ENCODE measurements around the gene CCND3. TPM values are rescaled to one million over a fixed set of nuclear protein-coding genes. Genes with fewer than 3 reads are reported as not detected.

The CCND3 gene
- total RNA-seq, 1 experiment from 2014 or later: 159 TPM

DNA sequence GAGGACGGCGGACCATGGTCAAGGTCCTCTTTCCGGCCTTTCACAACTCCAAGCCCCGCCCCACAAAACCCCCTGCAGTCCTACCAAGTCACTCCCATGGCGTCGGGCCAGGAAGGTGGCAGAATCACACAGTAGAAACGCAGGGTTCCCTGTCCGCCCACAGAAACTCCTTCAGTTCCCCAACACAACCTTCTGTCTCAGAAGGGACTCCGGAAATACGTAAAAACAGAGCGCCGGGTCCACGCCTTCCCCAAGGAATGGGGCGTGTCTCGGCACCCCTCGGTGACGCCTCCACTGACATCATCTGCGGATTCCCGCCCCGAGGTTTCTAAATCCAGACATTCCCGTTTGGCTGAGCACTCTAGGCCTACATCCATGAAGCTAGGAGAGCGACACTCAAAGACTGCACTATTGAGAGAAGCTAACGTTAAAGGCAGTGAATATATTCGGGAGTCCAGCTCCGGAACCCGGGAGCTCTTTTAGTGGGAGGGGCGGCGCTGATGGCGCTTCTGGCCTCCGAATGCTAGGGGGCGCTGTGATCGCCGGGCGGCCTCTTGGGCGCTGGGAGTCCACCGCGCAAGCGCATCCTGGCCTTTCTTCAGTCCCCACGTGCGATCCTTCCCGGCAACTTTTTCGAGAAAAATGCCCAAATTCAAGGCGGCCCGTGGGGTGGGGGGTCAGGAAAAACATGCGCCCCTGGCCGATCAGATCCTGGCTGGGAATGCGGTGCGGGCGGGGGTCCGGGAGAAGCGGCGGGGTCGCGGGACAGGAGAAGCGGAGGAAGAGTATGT, 20.5 kb downstream of the CCND3 start, which contains the start of the genes BYSL and MED20:
Gene BYSL (plus strand): TSS at position 579 of the 791 bp plus-strand sequence. CDS start 64 bp downstream, at position 643.
Gene MED20 (minus strand): TSS at position 219 of the 791 bp plus-strand sequence. CDS start 121 bp downstream, at position 98.
- DNase-seq: peak; percentile 92 to 96
- peak within 1 kb of the TSS; percentile 95 for H3K27ac ChIP-seq
- H3K27me3 ChIP-seq: no peaks in the 10 kb centered on the region
- H3K4me3 ChIP-seq: peak within 1 kb of the TSS; percentile 84
- 0 out of 2 replicates have a peak, but pooled peaks cover 6% of the 10 kb centered on the region for H3K4me1 ChIP-seq
- peaks cover 23% of the 10 kb centered on the region; the same call in 1 of the 2 replicates for H3K36me3 ChIP-seq
- no peaks in the 10 kb centered on the region for H3K9me3 ChIP-seq (replicated peaks)

DNA sequence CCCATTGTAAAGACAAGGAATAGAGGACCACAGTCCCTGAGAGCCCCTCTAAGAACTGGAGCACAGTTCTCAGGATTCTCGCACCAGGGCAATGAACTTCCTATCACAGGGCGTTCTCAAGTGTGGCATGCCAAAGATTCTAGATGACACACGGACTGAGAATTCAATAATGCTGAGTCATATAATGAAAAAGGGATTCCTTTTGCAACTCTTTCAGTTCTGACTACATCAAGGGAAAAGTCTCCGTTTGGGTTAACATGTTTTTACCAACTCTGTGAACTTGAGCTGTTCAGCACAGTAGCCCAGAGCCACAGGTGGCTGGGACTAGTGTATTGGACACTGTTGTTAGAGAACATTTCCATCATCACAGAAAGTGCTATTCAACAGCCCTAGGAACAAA, 24.1 kb downstream of the CCND3 start:
- peaks cover 14% of the 10 kb centered on the region; the same call in 1 of the 2 replicates for H3K36me3 ChIP-seq
- no peaks in the 10 kb centered on the region for H3K27me3 ChIP-seq
- 0 out of 2 replicates have a peak, but pooled peaks cover 6% of the 10 kb centered on the region for H3K4me1 ChIP-seq
- no peak overlapping the region for H3K4me3 ChIP-seq
- no peak for DNase-seq
- peak overlapping the region; percentile 10; the same call in 1 of the 2 replicates for H3K27ac ChIP-seq
- H3K9me3 ChIP-seq (replicated peaks): no peaks in the 10 kb centered on the region

DNA sequence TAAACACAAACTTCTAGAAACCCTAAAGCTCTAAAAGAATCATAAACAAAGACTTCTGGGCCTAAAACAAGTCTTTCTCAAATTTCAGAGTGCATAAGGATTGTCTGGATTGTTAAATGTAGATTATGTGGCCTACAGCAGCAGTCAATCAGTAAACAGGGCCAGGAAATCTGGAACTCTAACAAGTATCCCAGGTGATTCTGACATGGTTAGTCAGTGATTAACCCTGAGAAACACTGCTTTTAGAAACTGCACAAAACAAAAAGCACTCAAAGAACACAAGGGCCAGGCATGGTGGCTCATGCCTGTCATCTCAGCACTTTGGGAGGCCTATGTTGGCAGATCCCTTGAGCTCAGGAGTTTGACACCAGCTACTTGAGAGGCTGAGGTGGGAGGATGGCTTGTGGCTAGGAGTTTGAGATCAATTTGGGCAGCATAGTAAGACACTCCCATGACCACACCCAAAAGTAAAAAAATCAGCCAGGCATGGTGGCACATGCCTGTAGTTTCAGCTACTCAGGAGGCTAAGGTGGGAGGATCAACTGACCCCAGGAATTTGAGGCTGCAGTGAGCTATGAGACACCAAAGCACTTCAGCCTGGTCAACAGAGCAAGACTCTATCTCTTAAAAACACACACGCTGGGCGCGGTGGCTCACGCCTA, 26.6 kb downstream of the CCND3 start:
- Histone ChIP-seq H3K27me3 (no peaks in the 10 kb centered on the region), H3K4me1 (0 out of 2 replicates have a peak, but pooled peaks cover 4% of the 10 kb centered on the region), H3K36me3 (peaks cover 17% of the 10 kb centered on the region; the same call in 1 of the 2 replicates), H3K27ac (no peak overlapping the region), H3K4me3 (no peak overlapping the region), H3K9me3 (replicated peaks) (no peaks in the 10 kb centered on the region)
- DNase-seq: no peak

DNA sequence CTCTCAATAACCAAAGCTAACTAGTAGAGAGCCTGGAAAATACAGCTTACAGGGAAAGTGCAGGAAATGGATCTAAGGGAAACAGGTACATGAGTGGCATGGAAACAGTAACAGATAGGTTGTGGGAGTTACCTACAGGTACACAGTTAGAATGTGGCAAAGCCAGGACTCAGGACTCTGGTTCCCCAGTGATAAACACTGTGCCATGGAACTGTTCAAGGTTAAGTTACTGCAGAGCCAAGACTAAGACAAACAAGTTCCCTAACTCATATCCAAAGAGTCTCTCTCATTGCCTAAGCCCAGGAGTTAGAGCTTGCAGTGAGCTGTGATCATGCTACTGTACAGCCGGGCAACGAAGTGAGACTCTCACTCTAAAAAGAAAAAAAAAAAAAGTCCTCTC, 27.3 kb downstream of the CCND3 start:
- H3K4me3 ChIP-seq: no peak overlapping the region
- peaks cover 17% of the 10 kb centered on the region; the same call in 1 of the 2 replicates for H3K36me3 ChIP-seq
- no peaks in the 10 kb centered on the region for H3K9me3 ChIP-seq (replicated peaks)
- no peak overlapping the region for H3K27ac ChIP-seq
- no peaks in the 10 kb centered on the region for H3K4me1 ChIP-seq
- no peaks in the 10 kb centered on the region for H3K27me3 ChIP-seq
- DNase-seq: no peak

DNA sequence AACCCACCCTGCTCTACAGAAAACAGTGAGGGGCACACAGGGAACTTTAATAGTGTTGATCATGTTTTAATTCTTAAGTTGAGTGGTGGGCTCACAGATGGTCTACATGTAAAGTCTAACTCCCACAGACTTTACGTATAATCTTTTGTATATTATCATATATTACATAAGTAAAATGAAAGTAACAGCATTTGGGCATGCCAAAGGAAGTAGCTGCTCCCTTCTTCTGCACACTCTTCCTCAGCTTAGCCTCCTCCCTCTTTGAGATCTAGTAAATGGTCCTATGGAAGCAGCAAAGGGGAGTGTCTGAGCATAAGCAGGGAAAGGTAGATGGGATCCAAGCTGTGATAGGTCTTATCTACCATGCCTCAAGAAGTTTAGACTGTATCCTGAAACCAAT, 31.9 kb downstream of the CCND3 start:
- no peaks in the 10 kb centered on the region for H3K9me3 ChIP-seq (replicated peaks)
- H3K4me3 ChIP-seq: no peak overlapping the region
- peaks cover 23% of the 10 kb centered on the region for H3K36me3 ChIP-seq
- H3K4me1 ChIP-seq: no peaks in the 10 kb centered on the region
- no peak for DNase-seq
- H3K27ac ChIP-seq: no peak overlapping the region
- no peaks in the 10 kb centered on the region for H3K27me3 ChIP-seq

DNA sequence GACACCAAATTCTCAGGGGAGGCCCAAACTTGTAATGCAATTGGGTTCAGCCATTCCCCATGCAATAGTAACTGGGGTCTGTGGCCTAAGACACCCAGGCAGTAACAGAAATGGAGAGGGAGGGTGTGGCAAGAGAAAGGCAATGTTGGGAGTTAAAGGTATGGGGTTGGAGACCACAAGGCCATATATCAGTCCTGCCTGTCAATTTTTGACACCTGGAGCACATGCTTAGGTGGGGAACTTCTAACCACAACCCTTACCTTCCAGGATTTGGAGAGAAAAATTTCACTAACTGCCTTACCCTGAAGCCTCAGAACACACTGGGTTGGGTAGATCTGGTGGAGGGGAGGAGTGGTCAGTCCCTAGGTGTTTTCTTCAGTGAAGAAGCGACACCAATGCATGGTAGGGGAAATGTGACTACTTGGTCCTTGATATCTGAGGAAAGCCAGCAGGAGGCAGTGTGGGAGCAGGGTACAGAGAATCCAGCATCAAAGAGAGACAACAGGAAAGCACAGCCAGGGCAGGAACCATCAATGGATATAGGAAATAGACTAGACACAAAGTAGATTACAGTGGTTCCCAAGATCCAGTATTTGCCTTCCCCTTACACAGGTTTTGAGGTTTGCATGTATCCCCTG, 39.6 kb downstream of the CCND3 start:
- no peaks in the 10 kb centered on the region for H3K9me3 ChIP-seq (replicated peaks)
- DNase-seq: peak; percentile 30 to 57
- H3K36me3 ChIP-seq: peaks cover 4% of the 10 kb centered on the region; the same call in 1 of the 2 replicates

DNA sequence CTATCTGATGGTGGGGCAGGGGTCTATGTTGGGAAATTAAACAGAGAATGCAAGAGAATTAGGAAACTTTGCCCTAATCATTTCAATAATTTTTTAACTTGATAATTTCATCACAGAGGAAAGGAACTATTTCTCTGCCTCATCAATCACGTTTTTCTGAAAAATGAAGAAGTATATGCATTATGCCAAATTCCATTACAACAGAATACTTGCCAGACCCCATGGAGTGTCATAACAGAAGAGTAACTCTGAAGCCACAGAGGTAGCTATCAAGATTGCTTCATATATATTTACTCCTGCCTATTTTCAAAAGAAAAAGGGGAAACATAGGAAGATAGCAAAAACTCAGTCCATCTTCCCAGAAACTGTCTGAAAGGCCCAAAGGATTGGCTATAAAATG, 40.7 kb downstream of the CCND3 start:
- no peaks in the 10 kb centered on the region for H3K27me3 ChIP-seq
- DNase-seq: no peak
- no peak overlapping the region for H3K4me3 ChIP-seq
- H3K9me3 ChIP-seq (replicated peaks): no peaks in the 10 kb centered on the region
- no peaks in the 10 kb centered on the region for H3K4me1 ChIP-seq
- H3K36me3 ChIP-seq: peaks cover 4% of the 10 kb centered on the region; the same call in 1 of the 2 replicates
- H3K27ac ChIP-seq: no peak overlapping the region

More for the DNA sequence above, 39.6 kb downstream of the CCND3 start:
- Histone ChIP-seq H3K27me3 (no peaks in the 10 kb centered on the region), H3K4me3 (no peak overlapping the region), H3K27ac (no peak overlapping the region), H3K4me1 (no peaks in the 10 kb centered on the region)

DNA sequence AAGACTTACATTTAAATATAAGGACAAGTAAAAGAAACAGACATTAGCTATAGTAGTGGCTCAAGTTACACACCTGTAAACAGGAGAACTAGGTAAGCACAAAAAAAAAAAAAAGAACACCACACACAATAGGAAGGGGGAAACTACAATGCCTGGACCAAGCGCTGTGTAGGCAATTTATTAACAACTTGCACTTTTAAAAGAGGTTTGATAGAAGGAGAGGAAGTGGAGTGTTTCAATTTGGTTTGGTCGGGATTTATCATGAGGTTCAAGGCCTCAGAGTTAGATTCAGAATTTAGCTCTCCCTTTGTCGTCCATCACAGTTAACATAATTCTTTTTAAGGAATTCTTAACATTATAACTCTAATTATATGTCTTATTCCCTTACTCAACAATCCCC, 45.3 kb downstream of the CCND3 start:
- H3K4me3 ChIP-seq: peak overlapping the region; percentile 78
- no peak for DNase-seq
- H3K36me3 ChIP-seq: no peaks in the 10 kb centered on the region
- H3K4me1 ChIP-seq: peaks cover 4% of the 10 kb centered on the region; the same call in 1 of the 2 replicates
- no peaks in the 10 kb centered on the region for H3K9me3 ChIP-seq (replicated peaks)
- H3K27ac ChIP-seq: peak overlapping the region; percentile 68; the same call in 1 of the 2 replicates
- no peaks in the 10 kb centered on the region for H3K27me3 ChIP-seq

DNA sequence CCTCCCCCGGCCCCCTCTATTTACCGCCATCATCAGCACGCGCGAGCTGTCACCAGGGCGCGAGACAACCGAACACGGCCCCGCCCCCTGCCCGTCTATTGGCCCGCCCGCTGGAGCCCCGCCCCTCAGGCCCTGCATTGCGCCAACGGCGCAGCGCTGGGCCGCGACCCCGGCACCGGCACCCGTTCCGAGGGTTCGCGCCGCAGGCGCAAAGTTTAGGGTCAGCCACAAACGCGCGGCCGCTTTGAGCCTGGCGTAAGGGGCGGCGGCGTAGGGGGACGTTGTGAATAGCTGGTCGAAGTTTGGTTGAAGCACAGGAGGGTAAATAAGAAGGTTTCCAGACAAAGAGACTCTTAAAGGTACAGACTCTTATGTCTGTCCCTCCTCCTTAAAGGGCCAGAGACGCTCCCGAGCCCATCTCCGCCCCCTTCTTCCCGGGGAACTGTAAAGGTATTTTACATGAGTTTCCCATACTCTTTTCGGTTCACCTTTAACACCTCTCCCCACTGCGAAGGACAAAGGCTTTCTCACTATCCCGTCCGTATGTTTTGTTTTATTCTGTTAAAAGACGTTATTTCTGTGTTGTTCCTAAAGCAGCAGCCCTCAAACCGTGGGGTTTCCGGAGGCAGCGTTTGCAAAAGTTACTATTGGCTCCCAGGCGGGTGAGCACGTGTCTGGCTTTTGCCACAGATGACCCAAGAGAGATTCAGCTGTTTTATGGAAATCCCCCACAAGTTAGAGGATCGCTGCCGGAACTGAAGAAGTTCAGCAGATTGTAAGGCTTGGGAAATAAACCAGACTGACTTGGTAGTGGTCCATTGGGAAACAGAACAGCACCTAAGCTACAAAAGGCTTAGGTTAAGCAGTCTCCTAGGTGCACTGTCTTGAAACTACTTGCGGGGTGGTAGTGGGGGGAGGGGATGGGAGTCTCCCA, 46.0 kb downstream of the CCND3 start, which contains the start of gene USP49:
Gene USP49 (minus strand): TSS at position 76 of the 934 bp plus-strand sequence. CDS start 88,392 bp downstream, outside the sequence.
- Histone ChIP-seq H3K4me1 (peaks cover 4% of the 10 kb centered on the region; the same call in 1 of the 2 replicates), H3K27me3 (no peaks in the 10 kb centered on the region), H3K4me3 (peak within 1 kb of the TSS; percentile 78), H3K36me3 (no peaks in the 10 kb centered on the region), H3K27ac (peak within 1 kb of the TSS; percentile 68), H3K9me3 (replicated peaks) (no peaks in the 10 kb centered on the region)
- peak; percentile 91 to 92 for DNase-seq

DNA sequence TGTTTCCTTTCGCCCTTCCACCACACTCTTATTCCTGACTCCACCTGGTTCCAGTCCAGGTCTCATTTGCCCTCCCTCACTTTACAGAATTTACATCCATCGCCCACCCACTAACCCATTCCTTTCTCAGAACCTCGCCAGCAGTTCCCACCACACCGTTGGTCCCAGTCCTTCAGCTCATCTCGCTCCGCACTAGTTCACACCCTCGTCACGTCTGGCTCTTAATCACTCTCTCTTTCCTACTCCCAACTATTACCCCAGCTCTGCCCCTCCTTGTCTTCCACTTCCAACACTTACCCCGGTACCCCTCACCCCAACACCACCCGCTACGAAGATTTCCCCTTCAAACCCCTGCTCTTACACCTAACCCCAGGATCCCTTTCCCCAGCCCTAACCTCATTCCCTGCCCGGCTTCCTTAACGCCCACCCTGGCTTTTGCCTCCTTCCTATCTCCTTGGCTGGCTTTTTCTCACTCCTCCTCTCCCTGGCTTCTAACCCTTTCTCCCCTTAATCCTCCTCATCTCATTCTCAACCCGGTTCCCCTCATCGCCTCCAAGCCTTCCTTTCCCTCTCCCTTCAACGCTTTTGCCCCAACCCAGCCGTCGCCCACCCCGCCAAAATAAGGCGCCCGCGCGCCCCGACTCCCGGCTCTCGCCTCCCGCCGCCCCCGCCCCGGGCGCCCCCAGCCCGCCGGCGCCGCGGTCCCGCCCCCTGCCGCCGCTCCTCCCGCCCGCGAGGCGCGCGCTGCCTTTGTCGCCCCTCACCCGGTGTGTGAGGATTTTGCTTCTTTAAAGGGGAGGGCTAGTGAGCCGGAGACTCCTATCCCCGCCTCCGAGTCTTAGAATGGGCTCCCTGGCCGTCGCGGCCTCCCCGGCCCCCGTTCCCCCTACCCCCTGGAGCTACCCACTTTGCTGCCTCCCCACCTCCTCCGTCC, 47.0 kb downstream of the CCND3 start:
- Histone ChIP-seq H3K4me3 (peak overlapping the region; percentile 78), H3K9me3 (replicated peaks) (no peaks in the 10 kb centered on the region), H3K27ac (peak overlapping the region; percentile 41; the same call in 1 of the 2 replicates), H3K36me3 (no peaks in the 10 kb centered on the region), H3K4me1 (peaks cover 4% of the 10 kb centered on the region; the same call in 1 of the 2 replicates), H3K27me3 (no peaks in the 10 kb centered on the region)
- DNase-seq: no peak

DNA sequence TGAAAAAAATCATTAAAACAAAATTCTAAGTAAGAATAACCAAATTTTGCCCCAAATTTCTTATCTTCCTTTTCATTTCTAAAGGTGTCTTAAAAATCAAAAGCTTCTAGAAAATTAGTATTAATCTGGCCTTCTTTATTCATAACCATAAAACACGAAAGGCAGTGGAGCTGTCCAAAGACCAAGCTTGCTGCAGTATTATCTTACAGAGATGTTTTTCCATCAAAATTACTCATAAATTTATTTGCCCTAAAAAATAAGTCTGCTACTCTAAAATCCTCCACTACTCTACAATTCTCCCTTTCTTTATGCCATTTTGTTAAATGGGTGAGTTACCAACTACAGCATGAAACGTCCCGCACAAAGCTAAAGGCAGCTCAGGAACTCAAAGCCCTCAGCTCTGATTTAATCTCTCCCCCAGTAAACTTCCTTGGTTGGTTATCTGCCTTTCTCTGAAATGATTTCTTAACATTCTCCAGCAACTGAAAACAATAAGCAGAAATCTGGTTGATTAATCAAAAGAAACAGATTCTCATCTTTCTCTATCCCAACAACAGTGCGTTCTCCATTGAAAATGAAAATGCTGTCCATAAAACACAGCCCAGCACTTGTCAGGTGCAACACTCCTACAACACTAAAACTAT, 48.6 kb downstream of the CCND3 start:
- Histone ChIP-seq H3K4me3 (no peak overlapping the region), H3K4me1 (peaks cover 4% of the 10 kb centered on the region; the same call in 1 of the 2 replicates), H3K27ac (no peak overlapping the region), H3K27me3 (no peaks in the 10 kb centered on the region), H3K9me3 (replicated peaks) (no peaks in the 10 kb centered on the region), H3K36me3 (no peaks in the 10 kb centered on the region)
- DNase-seq: no peak

DNA sequence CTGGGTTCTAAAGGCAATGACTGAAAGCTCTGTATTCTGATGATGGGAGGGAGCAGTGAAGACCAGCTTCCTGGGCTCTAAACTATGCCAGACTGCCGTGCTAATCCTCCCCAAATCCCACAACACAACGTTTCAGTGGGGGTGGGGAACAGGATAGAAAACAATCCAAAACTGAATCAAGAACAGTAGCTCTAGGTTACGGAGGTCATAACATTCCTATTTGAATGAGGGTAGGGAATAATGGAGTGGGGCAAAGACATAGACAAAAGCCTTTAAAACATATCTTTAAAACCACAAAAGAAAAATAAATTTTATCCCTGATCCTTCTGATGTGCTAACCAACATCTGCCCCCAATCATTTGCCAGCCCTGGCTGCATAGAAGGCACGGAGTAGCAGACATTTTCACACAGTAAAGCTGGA, 54.3 kb downstream of the CCND3 start:
- Histone ChIP-seq H3K9me3 (replicated peaks) (no peaks in the 10 kb centered on the region), H3K36me3 (0 out of 2 replicates have a peak, but pooled peaks cover 2% of the 10 kb centered on the region), H3K4me1 (peaks cover 10% of the 10 kb centered on the region), H3K4me3 (no peak overlapping the region), H3K27ac (no peak overlapping the region), H3K27me3 (no peaks in the 10 kb centered on the region)
- DNase-seq: peak; percentile 23 to 38
